A673 (cell line): ENCODE results near the gene CHRNA7. TPM values are rescaled to one million over a fixed set of nuclear protein-coding genes. Genes with fewer than 3 reads are reported as not detected.

ENCODE experiments used
- BruUV-seq: library from RNA; stranded (reverse); fragments of 400-500 nt; replicated peaks from 2 replicates; lab custom pipeline; 2021; lab: Mats Ljungman, UMichigan
- CTCF ChIA-PET: fragments of 300-600 bp; sonication (Branson Sonifier 250); formaldehyde crosslinking; loops from one replicate; lab custom pipeline; 2022; ENCODE audit warnings: antibody characterized with exemption; lab: Charles Lee
- POLR2A ChIA-PET: fragments of 300-600 bp; sonication (Branson Sonifier 250); formaldehyde crosslinking; loops from one replicate; lab custom pipeline; 2022; ENCODE audit warnings: antibody characterized with exemption; ENCODE audit not compliant: low non-redundant PET; lab: Charles Lee
- DNase-seq: peaks from one replicate; pipeline ENCODE4 v3.0.0-alpha.2; 2015; ENCODE audit warnings: low spot score
- H3K27ac ChIP-seq: fragments of 200-600 bp; sonication (generic); 2 replicates; pipeline ENCODE4 v1.5.1; 2016; ENCODE audit warnings: mixed run types, low read depth, mild to moderate bottlenecking, mixed read lengths, antibody characterized with exemption, low read length; ENCODE audit not compliant: poor library complexity, severe bottlenecking
- H3K27me3 ChIP-seq: fragments of 200-600 bp; sonication (generic); replicated peaks from 2 replicates; pipeline ENCODE4 v1.6.1; 2017; ENCODE audit warnings: mixed run types, low read depth, mild to moderate bottlenecking, mixed read lengths, antibody characterized with exemption, low read length; ENCODE audit not compliant: insufficient read depth, poor library complexity
- H3K36me3 ChIP-seq: fragments of 200-600 bp; sonication (generic); 2 replicates; pipeline ENCODE4 v1.6.1; 2016; ENCODE audit warnings: mixed run types, mild to moderate bottlenecking, mixed read lengths, antibody characterized with exemption, low read length; ENCODE audit not compliant: insufficient read depth, poor library complexity, severe bottlenecking
- H3K4me1 ChIP-seq: fragments of 200-600 bp; sonication (generic); 2 replicates; pipeline ENCODE4 v1.6.1; 2017; ENCODE audit warnings: mixed run types, mild to moderate bottlenecking, mixed read lengths, antibody characterized with exemption, low read length; ENCODE audit not compliant: insufficient read depth, poor library complexity, severe bottlenecking
- H3K4me3 ChIP-seq: fragments of 200-600 bp; sonication (generic); 2 replicates; pipeline ENCODE4 v1.5.1; 2016; ENCODE audit warnings: low read depth, mixed run types, mild to moderate bottlenecking, mixed read lengths, low read length; ENCODE audit not compliant: poor library complexity, severe bottlenecking
- H3K9me3 ChIP-seq: fragments of 200-600 bp; sonication (generic); 2 replicates; pipeline ENCODE4 v1.6.1; 2016; ENCODE audit warnings: mixed run types, low read depth, mild to moderate bottlenecking, mixed read lengths, antibody characterized with exemption, low read length; ENCODE audit not compliant: poor library complexity, severe bottlenecking
- EZH2 ChIP-seq: fragments of 200-600 bp; sonication (generic); IDR thresholded peaks from 2 replicates; pipeline ENCODE4 v1.6.1; 2017; ENCODE audit warnings: borderline replicate concordance, low read depth, mild to moderate bottlenecking, mixed read lengths, antibody characterized with exemption, low read length; ENCODE audit not compliant: poor library complexity, severe bottlenecking
- intact Hi-C: fragments of 100-400 bp; cut with micrococcal nuclease; formaldehyde crosslinking; loops from one replicate; pipeline ENCODE4 v1.10.0; 2022; ENCODE audit not compliant: unreplicated experiment
- total RNA-seq: library from RNA; stranded (reverse); gene quantifications from 2 replicates; pipeline ENCODE4 v1.2.3, GENCODE V29; 2021
- TF ChIP-seq, protein P1 (sequence below): fragments of 300-800, 200-600 bp; sonication (generic); conservative IDR thresholded peaks from 2 replicates; pipeline ENCODE4 v1.5.1; 2017; ENCODE audit warnings: low read depth, mild to moderate bottlenecking, antibody characterized with exemption, low read length, moderate library complexity, mixed read lengths

Gene CHRNA7
- total RNA-seq, 1 experiment from 2014 or later: 3.7 TPM

DNA sequence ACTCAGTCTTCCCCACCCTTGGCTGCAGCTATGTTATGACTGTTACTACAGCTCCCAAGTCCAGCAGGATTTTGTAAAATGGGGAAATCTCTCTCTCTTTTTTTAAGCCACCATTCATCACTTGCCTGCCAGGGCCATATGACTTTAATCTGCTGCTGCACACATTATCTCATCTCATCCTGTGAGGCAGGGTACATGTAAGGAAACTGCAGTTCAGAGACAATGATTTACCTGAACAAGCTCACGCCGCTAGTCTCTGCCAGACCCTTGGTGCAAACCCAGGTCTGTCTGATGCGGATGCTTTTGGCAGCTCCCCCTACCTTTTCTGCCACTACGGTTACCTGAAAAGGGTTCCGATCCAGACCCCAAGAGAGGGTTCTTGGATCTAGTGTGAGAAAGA, 78.3 kb downstream of the CHRNA7 start:
- ChIA-PET POLR2A (no interaction called here), CTCF (no interaction called here)
- Histone ChIP-seq H3K36me3 (no peaks in the 10 kb centered on the region), H3K27ac (no peak overlapping the region), H3K4me1 (no peaks in the 10 kb centered on the region), H3K27me3 (peaks cover 5% of the 10 kb centered on the region), H3K9me3 (no peaks in the 10 kb centered on the region), H3K4me3 (no peak overlapping the region)
- DNase-seq: no peak
- intact Hi-C loops: no loop called here
- no peak for TF ChIP-seq EZH2
- TF ChIP-seq, protein P1, sequence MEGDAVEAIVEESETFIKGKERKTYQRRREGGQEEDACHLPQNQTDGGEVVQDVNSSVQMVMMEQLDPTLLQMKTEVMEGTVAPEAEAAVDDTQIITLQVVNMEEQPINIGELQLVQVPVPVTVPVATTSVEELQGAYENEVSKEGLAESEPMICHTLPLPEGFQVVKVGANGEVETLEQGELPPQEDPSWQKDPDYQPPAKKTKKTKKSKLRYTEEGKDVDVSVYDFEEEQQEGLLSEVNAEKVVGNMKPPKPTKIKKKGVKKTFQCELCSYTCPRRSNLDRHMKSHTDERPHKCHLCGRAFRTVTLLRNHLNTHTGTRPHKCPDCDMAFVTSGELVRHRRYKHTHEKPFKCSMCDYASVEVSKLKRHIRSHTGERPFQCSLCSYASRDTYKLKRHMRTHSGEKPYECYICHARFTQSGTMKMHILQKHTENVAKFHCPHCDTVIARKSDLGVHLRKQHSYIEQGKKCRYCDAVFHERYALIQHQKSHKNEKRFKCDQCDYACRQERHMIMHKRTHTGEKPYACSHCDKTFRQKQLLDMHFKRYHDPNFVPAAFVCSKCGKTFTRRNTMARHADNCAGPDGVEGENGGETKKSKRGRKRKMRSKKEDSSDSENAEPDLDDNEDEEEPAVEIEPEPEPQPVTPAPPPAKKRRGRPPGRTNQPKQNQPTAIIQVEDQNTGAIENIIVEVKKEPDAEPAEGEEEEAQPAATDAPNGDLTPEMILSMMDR: no peak
- BruUV-seq: no TSS peak

DNA sequence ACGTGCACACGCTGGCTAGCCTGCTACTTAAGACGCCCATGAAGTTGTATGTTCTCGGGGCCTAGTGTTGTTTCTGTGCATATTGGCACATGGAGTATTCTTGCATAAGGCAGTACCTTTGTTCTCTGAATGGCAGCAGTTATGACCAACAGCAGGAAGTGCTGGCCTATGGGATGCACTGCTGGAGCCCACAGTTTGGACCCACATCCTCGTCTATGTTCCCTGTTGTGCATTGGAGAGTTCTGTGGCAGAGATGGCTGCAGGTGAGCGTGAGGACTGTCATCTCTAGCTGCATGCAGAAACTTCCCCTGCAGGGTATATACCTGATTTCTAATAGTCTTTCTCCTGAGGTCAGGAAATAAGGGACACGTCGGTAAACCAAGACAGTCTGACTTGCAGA, 81.8 kb downstream of the CHRNA7 start:
- no peaks in the 10 kb centered on the region for H3K36me3 ChIP-seq
- H3K27ac ChIP-seq: no peak overlapping the region
- BruUV-seq: no TSS peak
- no peak overlapping the region for H3K4me3 ChIP-seq
- POLR2A ChIA-PET: no interaction called here
- intact Hi-C loops: no loop called here
- TF ChIP-seq EZH2: no peak
- TF ChIP-seq, protein P1: no peak
- no peaks in the 10 kb centered on the region for H3K9me3 ChIP-seq
- no peak for DNase-seq
- CTCF ChIA-PET: no interaction called here
- H3K4me1 ChIP-seq: no peaks in the 10 kb centered on the region
- peaks cover 8% of the 10 kb centered on the region for H3K27me3 ChIP-seq

DNA sequence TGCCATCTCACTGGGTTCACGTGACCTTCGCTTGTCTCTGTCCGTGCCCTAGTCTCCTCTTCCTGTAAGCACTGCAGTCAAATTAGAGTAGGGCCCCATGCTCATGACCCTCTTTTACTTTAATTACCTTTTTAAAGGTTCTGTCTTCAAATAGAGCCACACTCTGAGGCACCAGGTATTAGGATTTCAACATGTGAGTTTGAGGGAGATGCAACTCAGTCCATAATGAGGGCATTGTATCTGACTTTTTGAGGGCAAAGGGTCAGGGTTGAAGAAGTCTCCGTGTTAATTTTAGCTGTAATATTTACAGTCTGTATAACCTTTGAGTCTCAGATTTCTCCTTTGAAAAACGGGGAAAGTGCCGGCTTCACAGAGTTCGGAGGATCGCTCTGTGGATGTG, 82.9 kb downstream of the CHRNA7 start:
- no peak for DNase-seq
- ChIA-PET CTCF (no interaction called here), POLR2A (no interaction called here)
- Histone ChIP-seq H3K9me3 (no peaks in the 10 kb centered on the region), H3K27ac (no peak overlapping the region), H3K27me3 (peaks cover 8% of the 10 kb centered on the region), H3K4me1 (no peaks in the 10 kb centered on the region), H3K4me3 (no peak overlapping the region), H3K36me3 (no peaks in the 10 kb centered on the region)
- TF ChIP-seq, protein P1: no peak
- no peak for TF ChIP-seq EZH2
- BruUV-seq: no TSS peak
- intact Hi-C loops: no loop called here
